GM12872 (cell line): ENCODE measurements around the gene PCDHB2.
A peak's percentile ranks its signal among the peaks of the same experiment; 100 is the strongest.

Source experiments
- TF ChIP-seq, protein P1 (sequence below): IDR thresholded peaks from 3 replicates; pipeline ENCODE4 v1.5.1; 2011; ENCODE audit warnings: low read depth, mild to moderate bottlenecking, low read length, moderate library complexity; ENCODE audit not compliant: insufficient read depth

The PCDHB2 gene

DNA sequence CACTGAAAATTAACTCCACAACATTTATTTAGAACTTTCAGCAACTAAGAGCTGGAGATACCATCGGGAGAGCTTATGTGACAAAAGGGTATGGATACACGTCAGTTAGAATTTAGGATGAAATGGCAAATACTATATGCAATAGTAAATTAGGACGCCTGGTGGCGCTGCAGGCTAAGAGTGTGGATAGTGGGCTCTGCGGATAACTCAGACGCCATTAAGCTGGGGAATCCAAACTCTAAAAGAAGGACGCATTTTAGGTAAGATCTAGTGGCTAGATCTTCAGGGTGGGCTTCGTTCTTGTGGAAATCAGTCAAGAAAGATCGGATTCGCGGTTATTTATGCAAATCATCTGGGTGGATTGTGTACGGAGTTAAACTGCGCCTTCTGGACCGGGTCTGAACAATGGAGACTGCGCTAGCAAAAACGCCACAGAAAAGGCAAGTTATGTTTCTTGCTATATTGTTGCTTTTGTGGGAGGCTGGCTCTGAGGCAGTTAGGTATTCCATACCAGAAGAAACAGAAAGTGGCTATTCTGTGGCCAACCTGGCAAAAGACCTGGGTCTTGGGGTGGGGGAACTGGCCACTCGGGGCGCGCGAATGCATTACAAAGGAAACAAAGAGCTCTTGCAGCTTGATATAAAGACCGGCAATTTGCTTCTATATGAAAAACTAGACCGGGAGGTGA is 40.8 kb downstream of the PCDHB2 start, which contains the start of gene PCDHB5:
TSS of gene PCDHB5 (plus strand) at position 177 of the 688 bp plus-strand sequence. CDS start at position 406, 229 bp downstream.
- TF ChIP-seq, protein P1, sequence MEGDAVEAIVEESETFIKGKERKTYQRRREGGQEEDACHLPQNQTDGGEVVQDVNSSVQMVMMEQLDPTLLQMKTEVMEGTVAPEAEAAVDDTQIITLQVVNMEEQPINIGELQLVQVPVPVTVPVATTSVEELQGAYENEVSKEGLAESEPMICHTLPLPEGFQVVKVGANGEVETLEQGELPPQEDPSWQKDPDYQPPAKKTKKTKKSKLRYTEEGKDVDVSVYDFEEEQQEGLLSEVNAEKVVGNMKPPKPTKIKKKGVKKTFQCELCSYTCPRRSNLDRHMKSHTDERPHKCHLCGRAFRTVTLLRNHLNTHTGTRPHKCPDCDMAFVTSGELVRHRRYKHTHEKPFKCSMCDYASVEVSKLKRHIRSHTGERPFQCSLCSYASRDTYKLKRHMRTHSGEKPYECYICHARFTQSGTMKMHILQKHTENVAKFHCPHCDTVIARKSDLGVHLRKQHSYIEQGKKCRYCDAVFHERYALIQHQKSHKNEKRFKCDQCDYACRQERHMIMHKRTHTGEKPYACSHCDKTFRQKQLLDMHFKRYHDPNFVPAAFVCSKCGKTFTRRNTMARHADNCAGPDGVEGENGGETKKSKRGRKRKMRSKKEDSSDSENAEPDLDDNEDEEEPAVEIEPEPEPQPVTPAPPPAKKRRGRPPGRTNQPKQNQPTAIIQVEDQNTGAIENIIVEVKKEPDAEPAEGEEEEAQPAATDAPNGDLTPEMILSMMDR, result peak; percentile 27; the same call in 2 of the 3 replicates

DNA sequence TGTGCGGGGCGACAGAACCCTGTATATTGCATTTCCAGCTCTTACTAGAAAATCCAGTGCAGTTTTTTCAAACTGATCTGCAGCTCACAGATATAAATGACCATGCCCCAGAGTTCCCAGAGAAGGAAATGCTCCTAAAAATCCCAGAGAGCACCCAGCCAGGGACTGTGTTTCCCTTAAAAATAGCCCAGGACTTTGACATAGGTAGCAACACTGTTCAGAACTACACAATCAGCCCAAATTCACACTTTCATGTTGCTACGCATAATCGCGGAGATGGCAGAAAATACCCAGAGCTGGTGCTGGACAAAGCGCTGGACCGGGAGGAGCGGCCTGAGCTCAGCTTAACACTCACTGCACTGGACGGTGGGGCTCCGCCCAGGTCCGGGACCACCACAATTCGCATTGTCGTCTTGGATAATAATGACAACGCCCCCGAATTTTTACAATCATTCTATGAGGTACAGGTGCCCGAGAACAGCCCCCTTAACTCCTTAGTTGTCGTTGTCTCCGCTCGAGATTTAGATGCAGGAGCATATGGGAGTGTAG is 41.4 kb downstream of the PCDHB2 start:
- TF ChIP-seq, protein P1, result no peak
